NCI-H774 (cell line): ENCODE data around the gene LHFPL6.

ENCODE experiments used
- DNase-seq: peaks from one replicate; lab custom pipeline; 2025; lab: John Stamatoyannopoulos, UW

The LHFPL6 gene

GRCh38 chr13:39462906-39463305 is 140.1 kb downstream of the LHFPL6 start:
- no peak for DNase-seq

GRCh38 chr13:39462428-39462827 is 140.6 kb downstream of the LHFPL6 start:
- DNase-seq = no peak

- no peak for DNase-seq
Observed at GRCh38 chr13:39461685-39462266, 141.2 kb downstream of the LHFPL6 start.

- DNase-seq = no peak
Observed at GRCh38 chr13:39457274-39457673, 145.7 kb downstream of the LHFPL6 start.

- DNase-seq = no peak
Observed at GRCh38 chr13:39455521-39456175, 147.3 kb downstream of the LHFPL6 start.

- no peak for DNase-seq
Observed at GRCh38 chr13:39452834-39453233, 150.2 kb downstream of the LHFPL6 start.

- DNase-seq = no peak
Observed at GRCh38 chr13:39452417-39452816, 150.6 kb downstream of the LHFPL6 start.

- no peak for DNase-seq
Observed at GRCh38 chr13:39451860-39452301, 151.1 kb downstream of the LHFPL6 start.

GRCh38 chr13:39451301-39451700 is 151.7 kb downstream of the LHFPL6 start:
- peak; percentile 37 for DNase-seq

- DNase-seq = no peak
Observed at GRCh38 chr13:39450176-39450575, 152.8 kb downstream of the LHFPL6 start.

- DNase-seq = no peak
Observed at GRCh38 chr13:39448834-39449233, 154.2 kb downstream of the LHFPL6 start.

- DNase-seq = no peak
Observed at GRCh38 chr13:39446865-39447264, 156.1 kb downstream of the LHFPL6 start.

GRCh38 chr13:39444866-39445265 is 158.1 kb downstream of the LHFPL6 start:
- no peak for DNase-seq

GRCh38 chr13:39433651-39434050 is 169.3 kb downstream of the LHFPL6 start:
- DNase-seq = no peak

GRCh38 chr13:39432196-39432595 is 170.8 kb downstream of the LHFPL6 start:
- no peak for DNase-seq

GRCh38 chr13:39422845-39423565 is 180.0 kb downstream of the LHFPL6 start:
- DNase-seq = no peak

- DNase-seq = peak; percentile 13
Observed at GRCh38 chr13:39419876-39420275, 183.1 kb downstream of the LHFPL6 start.

GRCh38 chr13:39419068-39419467 is 183.9 kb downstream of the LHFPL6 start:
- no peak for DNase-seq

GRCh38 chr13:39418424-39418823 is 184.6 kb downstream of the LHFPL6 start:
- no peak for DNase-seq

GRCh38 chr13:39417643-39418042 is 185.3 kb downstream of the LHFPL6 start:
- DNase-seq = no peak

GRCh38 chr13:39417131-39417530 is 185.9 kb downstream of the LHFPL6 start:
- no peak for DNase-seq

GRCh38 chr13:39415008-39415802 is 187.8 kb downstream of the LHFPL6 start:
- DNase-seq = peak; percentile 1
